Fibroblast of lung (primary cell): ENCODE data around the gene FOXD4L3.
"Not testable (repeated sequence)": the region's sequence is repeated elsewhere in the genome, so short reads cannot be mapped to it uniquely, and the experiment has no call there.

Experiments used
- EZH2 ChIP-seq: IDR thresholded peaks from 2 replicates; pipeline ENCODE4 v1.5.1; 2012; ENCODE audit warnings: low read length, control low read depth, mild to moderate bottlenecking; ENCODE audit errors: missing control alignments
- TF ChIP-seq, protein P1 (sequence below), 2 donors: IDR thresholded peaks in 1 of 2; conservative IDR thresholded peaks in 1 of 2; 1 replicate in 1 of 2; 2 replicates in 1 of 2; pipeline ENCODE4 v1.5.1; 2011 to 2012; ENCODE audit warnings: low read length in 2 of 2, control low read depth in 1 of 2, inconsistent platforms in 1 of 2, low read depth in 1 of 2, mild to moderate bottlenecking in 1 of 2

DNA sequence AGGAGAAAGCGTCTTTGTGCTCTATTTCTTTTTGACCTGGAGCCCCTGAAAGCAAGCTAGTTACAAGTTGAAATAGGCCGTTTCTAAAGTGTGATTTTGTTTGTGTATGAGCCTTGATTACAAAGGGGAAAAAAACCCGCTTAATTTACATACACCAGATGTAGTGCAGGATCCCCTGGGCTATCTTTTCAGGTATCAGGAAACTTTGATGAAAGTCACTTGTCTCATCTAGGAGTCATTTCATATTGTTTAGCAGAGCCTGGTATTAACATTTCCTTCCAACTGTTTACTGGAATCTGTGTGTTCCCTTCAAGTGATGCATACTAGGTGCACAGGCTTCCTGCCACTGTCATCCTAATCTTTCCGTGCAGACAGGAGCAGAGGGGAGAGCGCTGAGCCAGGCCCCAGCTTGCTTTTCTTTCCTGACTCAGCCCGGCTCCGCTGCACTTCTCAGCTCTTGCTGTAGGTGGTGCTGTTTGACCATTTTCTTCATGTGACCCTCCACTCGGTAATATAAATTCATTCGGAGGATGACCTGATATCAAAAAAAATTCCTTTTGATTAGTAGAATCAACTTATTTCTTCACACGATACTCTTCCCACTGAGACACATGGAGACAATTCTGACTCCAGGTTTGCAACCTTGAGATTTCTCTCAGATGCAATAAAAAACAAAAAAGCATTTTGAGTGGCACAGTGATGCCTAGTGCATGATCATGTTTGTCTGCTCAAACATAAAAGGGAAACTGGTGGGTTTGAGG is 39.8 kb downstream of the FOXD4L3 start:
- TF ChIP-seq, protein P1, sequence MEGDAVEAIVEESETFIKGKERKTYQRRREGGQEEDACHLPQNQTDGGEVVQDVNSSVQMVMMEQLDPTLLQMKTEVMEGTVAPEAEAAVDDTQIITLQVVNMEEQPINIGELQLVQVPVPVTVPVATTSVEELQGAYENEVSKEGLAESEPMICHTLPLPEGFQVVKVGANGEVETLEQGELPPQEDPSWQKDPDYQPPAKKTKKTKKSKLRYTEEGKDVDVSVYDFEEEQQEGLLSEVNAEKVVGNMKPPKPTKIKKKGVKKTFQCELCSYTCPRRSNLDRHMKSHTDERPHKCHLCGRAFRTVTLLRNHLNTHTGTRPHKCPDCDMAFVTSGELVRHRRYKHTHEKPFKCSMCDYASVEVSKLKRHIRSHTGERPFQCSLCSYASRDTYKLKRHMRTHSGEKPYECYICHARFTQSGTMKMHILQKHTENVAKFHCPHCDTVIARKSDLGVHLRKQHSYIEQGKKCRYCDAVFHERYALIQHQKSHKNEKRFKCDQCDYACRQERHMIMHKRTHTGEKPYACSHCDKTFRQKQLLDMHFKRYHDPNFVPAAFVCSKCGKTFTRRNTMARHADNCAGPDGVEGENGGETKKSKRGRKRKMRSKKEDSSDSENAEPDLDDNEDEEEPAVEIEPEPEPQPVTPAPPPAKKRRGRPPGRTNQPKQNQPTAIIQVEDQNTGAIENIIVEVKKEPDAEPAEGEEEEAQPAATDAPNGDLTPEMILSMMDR (conservative IDR thresholded peaks at IDR 0.05 in 1 of 2, IDR thresholded peaks at IDR 0.05 in 1 of 2; ENCODE audit: low read depth in 1 of 2, low read length in 2 of 2) = not testable (repeated sequence)
- TF ChIP-seq EZH2 = not testable (repeated sequence)
